Caco-2 (cell line): Measurements from ENCODE around the gene GEMIN7. TPM values are rescaled to one million over a fixed set of nuclear protein-coding genes. Genes with fewer than 3 reads are reported as not detected.

Experiments used
- BruUV-seq: library from RNA; stranded (reverse); fragments of 400-500 nt; replicated peaks from 2 replicates; lab custom pipeline; 2021; lab: Mats Ljungman, UMichigan
- CTCF ChIA-PET: fragments of 300-600 bp; sonication (Branson Sonifier 250); formaldehyde crosslinking; loops from one replicate; lab custom pipeline; 2022; ENCODE audit warnings: antibody characterized with exemption; lab: Charles Lee
- POLR2A ChIA-PET: fragments of 300-600 bp; sonication (Branson Sonifier 250); formaldehyde crosslinking; loops from one replicate; lab custom pipeline; 2022; ENCODE audit warnings: antibody characterized with exemption; lab: Charles Lee
- DNase-seq, 2 experiments: peaks; one replicate each; pipeline versions ENCODE4 v3.0.0 to v3.0.0-alpha.2; 2020 to 2022
- H3K27me3 ChIP-seq: replicated peaks from 2 replicates; pipeline ENCODE4 v1.6.0; 2011; ENCODE audit warnings: low read length; ENCODE audit not compliant: control insufficient read depth, insufficient read depth
- H3K36me3 ChIP-seq: 2 replicates; pipeline ENCODE4 v1.5.1; 2011; ENCODE audit warnings: low read length; ENCODE audit not compliant: control insufficient read depth, insufficient read depth
- H3K4me1 ChIP-seq: fragments of 250-450 bp; sonication (Bioruptor Pico); 2 replicates; pipeline ENCODE4 v1.5.1; 2020; ENCODE audit warnings: mild to moderate bottlenecking
- H3K4me3 ChIP-seq: 2 replicates; pipeline ENCODE4 v1.5.1; 2011; ENCODE audit warnings: low read depth, mild to moderate bottlenecking, control low read depth, low read length
- H3K9me3 ChIP-seq: fragments of 250-450 bp; sonication (Bioruptor Pico); 2 replicates; pipeline ENCODE4 v1.5.1; 2020; ENCODE audit warnings: mild to moderate bottlenecking, moderate library complexity
- H3K27ac Mint-ChIP-seq: one replicate; pipeline ENCODE4 v1.8.0; 2022; ENCODE audit warnings: mixed read lengths; ENCODE audit not compliant: unreplicated experiment
- H3K27me3 Mint-ChIP-seq: one replicate; pipeline ENCODE4 v1.8.0; 2022; ENCODE audit warnings: mixed read lengths; ENCODE audit not compliant: insufficient read depth, unreplicated experiment
- H3K36me3 Mint-ChIP-seq: one replicate; pipeline ENCODE4 v1.8.0; 2022; ENCODE audit warnings: mild to moderate bottlenecking, mixed read lengths; ENCODE audit not compliant: insufficient read depth, unreplicated experiment
- H3K4me1 Mint-ChIP-seq: one replicate; pipeline ENCODE4 v1.8.0; 2022; ENCODE audit warnings: low read depth, mixed read lengths; ENCODE audit not compliant: unreplicated experiment
- H3K4me3 Mint-ChIP-seq: one replicate; pipeline ENCODE4 v1.8.0; 2022; ENCODE audit warnings: mild to moderate bottlenecking, moderate library complexity, mixed read lengths; ENCODE audit not compliant: unreplicated experiment
- H3K9me3 Mint-ChIP-seq: one replicate; pipeline ENCODE4 v1.8.0; 2022; ENCODE audit warnings: mixed read lengths; ENCODE audit not compliant: unreplicated experiment
- CTCF ChIP-seq, 2 experiments: fragments of 200-600 bp in 1 of 2; IDR thresholded peaks; 1 replicate in 1 of 2; 2 replicates in 1 of 2; pipeline versions ENCODE4 v1.5.1 to v1.8.0; 2011 to 2022; ENCODE audit warnings: antibody characterized with exemption in 1 of 2, control low read depth in 1 of 2, inconsistent platforms in 1 of 2, low read depth in 1 of 2, low read length in 1 of 2, mild to moderate bottlenecking in 1 of 2, moderate library complexity in 1 of 2; ENCODE audit not compliant: insufficient read depth in 1 of 2, severe bottlenecking in 1 of 2, unreplicated experiment in 1 of 2
- intact Hi-C: fragments of 100-400 bp; cut with micrococcal nuclease; formaldehyde crosslinking; loops from one replicate; pipeline ENCODE4 v1.10.0; 2022; ENCODE audit not compliant: unreplicated experiment
- total RNA-seq: library from RNA; stranded (reverse); gene quantifications from 2 replicates; pipeline ENCODE4 v1.2.3, GENCODE V29; 2022

Gene GEMIN7
- total RNA-seq, 1 experiment from 2014 or later = 49.3 TPM

DNA sequence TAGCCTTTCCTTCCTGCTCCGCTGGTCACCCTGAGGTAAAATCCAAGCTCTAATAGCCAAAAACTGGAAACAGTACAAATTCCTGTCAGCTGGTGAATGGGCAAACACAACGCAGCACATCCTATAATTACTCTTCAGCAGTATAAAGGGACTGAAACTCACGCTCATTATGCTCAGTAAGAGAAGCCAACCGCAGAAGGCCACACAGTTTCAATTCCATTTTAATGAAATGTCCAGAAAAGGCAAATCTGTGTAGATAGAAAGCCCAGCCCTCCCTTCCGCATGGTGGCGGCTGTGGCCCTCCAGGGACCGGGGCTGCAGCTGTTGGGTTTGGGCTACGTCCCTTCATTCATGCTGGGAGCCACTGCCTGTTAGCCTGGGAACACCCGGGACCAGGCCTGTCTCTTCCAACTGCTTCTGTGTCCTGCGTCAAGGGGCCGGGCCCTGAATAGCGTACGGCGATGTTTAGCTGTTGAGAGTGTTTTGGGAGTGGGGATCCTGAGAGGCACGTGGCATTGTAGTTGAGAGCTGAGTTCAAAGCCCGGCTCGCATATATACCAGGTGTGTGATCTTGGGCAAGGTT lies 58.2 kb downstream of the GEMIN7 start:
- H3K9me3 Mint-ChIP-seq = no peaks in the 10 kb centered on the region
- Histone ChIP-seq H3K9me3 (no peaks in the 10 kb centered on the region), H3K36me3 (peaks cover 1% of the 10 kb centered on the region; the same call in 1 of the 2 replicates), H3K27me3 (no peaks in the 10 kb centered on the region), H3K4me1 (no peaks in the 10 kb centered on the region), H3K4me3 (no peak overlapping the region)
- no peak for TF ChIP-seq CTCF (IDR thresholded peaks at IDR 0.05; ENCODE audit: insufficient read depth in 1 of 2, low read depth in 1 of 2, low read length in 1 of 2, severe bottlenecking in 1 of 2, unreplicated experiment in 1 of 2)
- intact Hi-C loops = no loop called here
- BruUV-seq = no TSS peak
- POLR2A ChIA-PET = no interaction called here
- no peaks in the 10 kb centered on the region for H3K27me3 Mint-ChIP-seq
- H3K4me1 Mint-ChIP-seq = no peaks in the 10 kb centered on the region
- no peak overlapping the region for H3K4me3 Mint-ChIP-seq
- CTCF ChIA-PET = interaction anchor here (0.5 kb wide), 1 partner anchor 47 kb away, joined by 3 read pairs; no protein-coding TSS in a partner anchor
- peaks cover 31% of the 10 kb centered on the region for H3K36me3 Mint-ChIP-seq
- peak overlapping the region; percentile 6 for H3K27ac Mint-ChIP-seq
- DNase-seq = no peak

- H3K36me3 ChIP-seq = peaks cover 1% of the 10 kb centered on the region; the same call in 1 of the 2 replicates
- no peaks in the 10 kb centered on the region for H3K27me3 Mint-ChIP-seq
- intact Hi-C loops = no loop called here
- H3K4me3 Mint-ChIP-seq = no peak overlapping the region
- H3K36me3 Mint-ChIP-seq = peaks cover 40% of the 10 kb centered on the region
- no peak overlapping the region for H3K4me3 ChIP-seq
- BruUV-seq = no TSS peak
- H3K4me1 ChIP-seq = no peaks in the 10 kb centered on the region
- H3K9me3 ChIP-seq = no peaks in the 10 kb centered on the region
- DNase-seq = no peak
- no peaks in the 10 kb centered on the region for H3K27me3 ChIP-seq
- ChIA-PET POLR2A (interaction anchor here (0.6 kb wide), 1 partner anchor 8 kb away, joined by 3 read pairs; no protein-coding TSS in a partner anchor), CTCF (interaction anchor here (0.6 kb wide), 1 partner anchor 40 kb away, joined by 4 read pairs; the partner anchor contains the start of gene TRAPPC6A)
- H3K27ac Mint-ChIP-seq = no peak overlapping the region
- no peak for TF ChIP-seq CTCF (IDR thresholded peaks at IDR 0.05; ENCODE audit: insufficient read depth in 1 of 2, low read depth in 1 of 2, low read length in 1 of 2, severe bottlenecking in 1 of 2, unreplicated experiment in 1 of 2)
- H3K4me1 Mint-ChIP-seq = no peaks in the 10 kb centered on the region
- H3K9me3 Mint-ChIP-seq = no peaks in the 10 kb centered on the region
Measured at GRCh38 chr19:45138303-45138751, 59.3 kb downstream of the GEMIN7 start.

GRCh38 chr19:45139286-45140143 lies 60.5 kb downstream of the GEMIN7 start:
- Histone ChIP-seq H3K4me3 (no peak overlapping the region), H3K4me1 (no peaks in the 10 kb centered on the region), H3K9me3 (no peaks in the 10 kb centered on the region), H3K27me3 (no peaks in the 10 kb centered on the region), H3K36me3 (peaks cover 3% of the 10 kb centered on the region)
- no peaks in the 10 kb centered on the region for H3K4me1 Mint-ChIP-seq
- intact Hi-C loops = no loop called here
- no peak overlapping the region for H3K4me3 Mint-ChIP-seq
- DNase-seq = no peak
- peaks cover 46% of the 10 kb centered on the region for H3K36me3 Mint-ChIP-seq
- ChIA-PET POLR2A (interaction anchor here (0.5 kb wide), 1 partner anchor 107 kb away, joined by 3 read pairs; no protein-coding TSS in a partner anchor), CTCF (no interaction called here)
- no peak overlapping the region for H3K27ac Mint-ChIP-seq
- BruUV-seq = no TSS peak
- no peaks in the 10 kb centered on the region for H3K9me3 Mint-ChIP-seq
- no peaks in the 10 kb centered on the region for H3K27me3 Mint-ChIP-seq
- no peak for TF ChIP-seq CTCF (IDR thresholded peaks at IDR 0.05; ENCODE audit: insufficient read depth in 1 of 2, low read depth in 1 of 2, low read length in 1 of 2, severe bottlenecking in 1 of 2, unreplicated experiment in 1 of 2)
